GM18507 (cell line): ENCODE results near the gene ESM1.

ENCODE experiments used
- DNase-seq: peaks from one replicate; pipeline ENCODE4 v3.0.0; 2011; ENCODE audit warnings: low read depth; ENCODE audit not compliant: insufficient read length; ENCODE audit errors: extremely low spot score
- FAIRE-seq: peaks from 2 replicates; lab custom pipeline; 2011; peaks lifted over from hg19 to GRCh38; lab: Jason Lieb, UNC

The ESM1 gene

GRCh38 chr5:54988817-54989216 is 3.4 kb upstream of the ESM1 start:
- FAIRE-seq (no peak), DNase-seq (no peak)

DNA sequence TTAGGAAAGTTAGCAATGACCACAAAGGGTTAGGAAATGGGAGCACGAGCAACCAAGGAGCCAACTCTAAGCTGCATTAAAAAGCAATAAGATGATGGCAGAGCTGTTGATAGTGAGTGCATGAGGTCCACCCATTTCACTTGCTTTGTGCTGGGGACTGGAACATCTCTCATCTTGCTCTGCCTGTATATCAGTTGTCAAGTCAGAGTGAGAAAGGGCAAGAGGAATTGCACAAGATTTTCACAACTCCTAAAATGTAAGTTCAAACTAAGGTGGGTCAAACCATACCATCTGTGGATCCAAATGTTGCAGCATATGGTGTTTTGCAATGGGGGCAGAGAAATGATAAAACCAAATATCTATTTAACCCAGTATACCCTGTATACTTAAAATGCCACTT is 2.8 kb upstream of the ESM1 start:
- no peak for FAIRE-seq
- no peak for DNase-seq

- DNase-seq (no peak), FAIRE-seq (no peak)
Measured at GRCh38 chr5:54986269-54986654, 869 bp upstream of the ESM1 start.

GRCh38 chr5:54981928-54982327 is 3.5 kb downstream of the ESM1 start:
- FAIRE-seq: no peak
- no peak for DNase-seq

DNA sequence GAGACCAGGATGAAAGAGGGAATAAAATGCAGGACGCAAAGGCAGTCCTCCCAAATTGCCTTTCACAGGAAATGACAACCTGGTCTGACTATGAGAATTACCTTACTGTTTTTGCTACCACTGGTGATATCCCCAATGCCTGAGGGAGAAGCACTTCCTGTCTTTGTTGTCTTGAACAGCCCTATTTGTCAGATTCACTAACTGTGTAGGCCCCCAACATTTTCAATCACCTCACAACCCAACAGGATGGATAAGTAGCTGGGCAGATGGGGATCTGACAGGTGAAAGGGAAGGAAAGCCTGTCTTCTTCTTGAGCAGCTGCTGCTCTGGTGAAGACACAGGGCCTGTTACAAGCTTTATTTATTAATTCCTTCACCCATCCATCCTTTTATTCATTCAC is 9.7 kb downstream of the ESM1 start:
- FAIRE-seq (no peak), DNase-seq (no peak)

DNA sequence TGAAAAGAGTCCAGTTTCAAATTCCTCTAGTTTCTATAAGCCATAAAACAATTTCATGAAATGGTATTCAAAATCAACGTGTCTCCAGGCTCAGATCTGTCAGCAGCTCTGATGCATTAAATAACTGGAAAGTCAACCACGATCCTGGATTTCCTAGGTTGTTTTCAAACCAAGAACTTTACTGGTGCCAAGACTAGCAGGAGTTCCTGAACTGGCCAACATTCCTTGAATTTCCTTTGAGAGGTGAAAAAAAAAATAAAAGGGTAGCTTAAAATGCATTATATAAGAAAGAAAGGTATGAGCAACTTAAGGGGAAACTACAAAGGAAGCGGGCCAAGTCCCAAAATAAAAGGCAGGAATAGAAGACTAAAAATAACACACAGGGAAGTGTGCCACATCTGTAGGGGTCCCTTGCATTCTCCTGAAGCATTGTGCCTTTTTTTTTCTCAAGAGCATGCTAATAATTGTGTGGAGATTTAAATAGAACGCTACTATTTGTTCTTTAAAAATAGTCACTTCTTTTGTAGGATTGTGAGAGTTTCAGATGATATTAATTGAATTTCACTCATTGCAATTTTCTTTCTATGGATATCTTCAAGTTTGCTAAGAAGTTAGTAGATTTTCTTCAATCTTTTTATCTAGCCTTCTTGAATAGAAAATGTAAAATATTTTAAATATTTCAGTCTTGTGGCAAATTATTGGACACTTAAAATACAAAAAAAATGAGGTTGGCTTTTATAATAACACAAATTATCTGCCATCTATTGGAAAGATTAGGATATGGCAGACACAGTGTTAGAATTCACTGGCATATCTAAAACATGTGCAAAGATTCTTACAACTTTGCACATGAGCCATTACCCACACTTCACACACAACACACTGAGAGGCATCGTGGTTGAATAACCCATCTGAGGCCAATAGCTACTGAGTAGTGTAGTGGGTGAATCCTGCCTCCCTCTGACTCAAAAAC is 15.3 kb downstream of the ESM1 start:
- DNase-seq (no peak), FAIRE-seq (no peak)

- DNase-seq (no peak), FAIRE-seq (no peak)
Measured at GRCh38 chr5:54969242-54969641, 16.2 kb downstream of the ESM1 start.

- DNase-seq (no peak), FAIRE-seq (no peak)
Measured at GRCh38 chr5:54965806-54966205, 19.6 kb downstream of the ESM1 start.

- no peak for DNase-seq
Measured at GRCh38 chr5:54964405-54964804, 21.0 kb downstream of the ESM1 start.

DNA sequence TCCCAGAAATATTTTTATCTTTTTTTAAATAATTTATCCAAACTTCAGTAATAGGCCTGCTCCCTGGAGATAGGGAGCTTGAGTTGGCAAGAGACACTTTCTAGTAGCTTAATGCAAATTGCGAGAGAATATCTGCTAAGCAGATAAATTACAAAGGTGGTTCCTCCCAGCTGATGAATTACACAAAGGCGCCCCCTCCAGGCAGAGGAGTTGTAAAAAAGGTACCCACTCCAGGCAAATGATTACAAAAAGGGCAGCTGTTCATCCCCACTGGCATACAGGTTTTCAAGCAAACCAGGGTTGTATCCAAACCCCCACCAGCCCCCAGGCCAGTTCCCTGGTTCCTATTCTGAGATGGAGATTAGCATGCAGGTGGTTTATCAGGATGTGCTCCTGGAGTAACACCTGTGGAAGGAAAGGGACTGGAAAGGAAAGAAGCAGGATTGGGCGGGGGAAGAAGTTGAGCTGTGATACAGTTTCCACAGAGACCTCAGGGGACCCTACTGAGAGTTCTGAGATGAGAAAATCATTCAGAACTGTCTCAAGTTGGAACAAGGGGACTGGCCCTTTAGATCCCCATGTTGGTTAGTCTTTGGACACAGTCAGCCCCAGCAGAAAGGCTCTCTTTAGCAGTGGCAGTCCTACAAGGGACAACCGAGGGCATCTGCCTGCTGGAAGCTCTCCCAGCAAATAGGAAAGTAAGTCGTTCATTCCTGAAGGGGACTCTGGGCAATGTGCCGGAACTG is 25.5 kb downstream of the ESM1 start:
- FAIRE-seq: no peak
- DNase-seq: no peak

More at GRCh38 chr5:54964405-54964804, 21.0 kb downstream of the ESM1 start:
- no peak for FAIRE-seq

- DNase-seq (no peak), FAIRE-seq (no peak)
Measured at GRCh38 chr5:54956922-54957321, 28.5 kb downstream of the ESM1 start.

GRCh38 chr5:54947187-54947586 is 38.2 kb downstream of the ESM1 start:
- FAIRE-seq: no peak
- DNase-seq: no peak

DNA sequence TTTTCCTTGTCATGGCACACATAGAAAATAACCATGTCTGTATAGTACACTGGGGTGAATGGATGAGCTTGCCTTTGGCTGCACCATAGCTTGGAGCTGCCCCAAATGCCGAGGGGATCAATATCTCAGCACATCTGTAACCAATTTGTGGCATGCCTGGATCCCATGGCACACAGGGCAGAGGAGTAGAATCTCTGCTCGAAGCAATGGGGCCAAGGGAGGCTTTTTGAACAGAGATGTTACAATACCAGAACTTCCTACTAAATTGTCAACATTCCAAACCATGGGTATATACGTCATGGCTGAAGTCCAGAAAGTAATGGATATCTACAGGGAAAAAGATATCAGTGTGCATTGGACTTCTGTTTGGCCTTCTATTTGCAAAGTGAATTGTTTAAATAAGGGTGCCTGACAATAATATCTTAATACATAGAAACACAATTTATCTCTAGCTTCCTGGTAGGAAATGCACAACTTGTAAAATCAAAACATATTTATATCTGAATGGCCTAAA is 39.0 kb downstream of the ESM1 start:
- no peak for FAIRE-seq
- no peak for DNase-seq

- DNase-seq: no peak
- no peak for FAIRE-seq
Measured at GRCh38 chr5:54944364-54944763, 41.0 kb downstream of the ESM1 start.

GRCh38 chr5:54942064-54942778 is 43.2 kb downstream of the ESM1 start:
- no peak for DNase-seq
- FAIRE-seq: no peak

DNA sequence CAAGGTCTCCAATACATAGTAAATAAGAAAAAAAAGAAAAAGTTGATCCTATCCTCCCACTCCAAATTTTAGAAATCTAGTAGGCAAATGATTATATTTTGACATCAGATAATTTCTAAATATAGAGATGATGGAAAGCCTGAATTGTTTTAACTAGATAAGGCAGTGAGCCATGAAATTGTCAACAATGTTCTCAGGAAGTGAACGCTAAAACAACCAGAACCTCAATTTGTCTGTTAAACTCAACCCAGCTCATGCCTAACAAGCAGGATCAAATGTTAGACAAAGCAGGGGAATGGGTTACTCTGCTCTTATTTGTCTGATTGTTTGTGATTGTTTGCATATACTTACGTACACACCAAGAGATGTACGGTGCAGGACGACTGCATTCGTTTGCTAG is 49.2 kb downstream of the ESM1 start:
- DNase-seq (no peak), FAIRE-seq (no peak)

DNA sequence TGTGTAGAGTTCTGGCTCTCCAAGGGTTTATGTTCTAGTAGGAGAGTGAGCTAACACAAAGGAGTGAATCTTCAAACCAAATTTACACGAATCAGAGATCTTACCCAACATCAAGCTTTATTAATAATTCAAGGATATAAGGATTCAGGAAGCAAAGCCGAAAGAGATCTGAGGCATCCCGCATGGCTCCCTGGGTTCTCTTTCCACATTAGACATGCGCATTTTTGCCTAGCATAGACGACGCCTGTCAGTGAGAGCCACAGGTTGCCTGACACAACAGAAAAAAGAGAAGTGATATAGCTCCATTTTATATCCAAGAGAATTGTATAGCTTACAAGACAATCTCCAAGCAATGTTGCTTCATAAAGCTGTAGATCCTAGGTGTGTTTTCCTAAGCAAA is 52.6 kb downstream of the ESM1 start:
- no peak for FAIRE-seq
- no peak for DNase-seq

- DNase-seq (no peak), FAIRE-seq (no peak)
Measured at GRCh38 chr5:54930736-54931135, 54.7 kb downstream of the ESM1 start.
